CD4-positive, alpha-beta T cell treated with Interleukin-6 for 4 hours (primary cell): ENCODE results near the gene PNKD.

Experiments used
- DNase-seq: peaks from one replicate; pipeline ENCODE4 v3.0.0-alpha.2; 2020; ENCODE audit warnings: mixed read lengths

The PNKD gene

DNA sequence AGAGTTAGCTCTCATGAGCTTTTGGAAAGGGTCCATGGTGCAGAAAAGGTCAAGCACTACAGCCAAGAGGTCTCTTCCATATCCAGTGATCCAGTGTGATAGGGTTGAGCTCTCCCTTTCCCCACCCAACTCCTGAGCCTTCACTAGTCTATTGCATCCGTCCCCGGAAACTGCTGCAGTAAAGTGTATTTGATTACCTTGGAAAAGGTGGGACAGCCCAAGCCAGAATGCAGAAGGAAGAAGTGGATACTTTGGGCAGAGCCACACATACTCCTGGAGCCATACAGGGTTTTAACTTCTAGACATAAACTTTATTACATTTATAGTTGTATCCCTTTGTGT lies 3.6 kb downstream of the PNKD start:
- no peak for DNase-seq

DNA sequence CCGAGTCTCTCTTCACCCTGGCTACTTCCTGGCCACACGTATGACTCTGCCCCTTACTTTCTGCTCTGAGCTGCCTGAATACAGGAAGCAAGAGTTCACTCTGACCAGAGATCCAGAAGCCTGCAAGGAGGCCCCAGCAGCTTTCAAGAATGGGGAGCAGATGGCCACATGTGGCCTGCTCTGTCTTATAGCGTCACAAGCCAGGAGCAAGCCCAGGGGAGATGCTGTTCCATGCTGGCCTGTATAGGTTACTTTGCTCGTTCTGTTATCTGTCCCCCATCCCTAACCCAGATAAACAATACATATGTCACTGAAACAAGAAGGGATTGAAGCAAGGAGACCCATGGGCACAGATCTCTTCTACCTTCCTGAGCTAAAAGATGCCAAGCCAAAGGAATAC lies 4.3 kb downstream of the PNKD start:
- no peak for DNase-seq

DNA sequence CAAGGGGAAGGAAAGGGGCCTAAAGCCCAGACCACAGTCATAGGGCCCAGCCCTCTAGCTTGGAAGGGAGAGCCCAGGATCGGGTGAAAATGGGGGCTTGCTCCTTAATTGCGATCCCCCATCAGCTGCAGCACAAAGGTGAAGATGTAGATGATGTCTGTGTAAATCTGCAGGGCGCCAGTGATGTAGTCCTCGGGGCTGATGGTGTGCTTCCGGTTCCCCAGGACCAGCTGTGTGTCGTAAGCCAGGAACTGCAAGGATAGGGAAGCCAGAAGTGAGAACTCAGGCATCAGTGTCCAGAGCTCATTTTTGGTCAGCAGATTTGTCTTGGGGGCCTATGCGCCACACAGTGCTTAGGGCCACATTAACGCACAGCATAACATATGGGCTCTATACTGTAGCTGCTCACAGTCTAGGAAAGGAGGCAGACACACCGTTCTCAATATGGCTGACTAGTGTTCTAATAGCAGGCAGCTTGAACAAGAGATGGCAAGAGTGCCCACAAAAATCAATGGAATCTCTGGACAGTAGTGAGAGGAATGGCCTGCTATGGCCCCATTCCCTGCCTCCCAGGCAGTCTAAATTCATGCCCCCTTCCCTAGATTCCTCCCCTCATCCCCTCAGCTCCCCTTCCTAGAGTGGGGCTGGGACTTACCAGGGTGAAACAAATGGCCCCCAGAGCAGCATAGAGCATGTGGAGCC lies 5.2 kb downstream of the PNKD start:
- no peak for DNase-seq

DNA sequence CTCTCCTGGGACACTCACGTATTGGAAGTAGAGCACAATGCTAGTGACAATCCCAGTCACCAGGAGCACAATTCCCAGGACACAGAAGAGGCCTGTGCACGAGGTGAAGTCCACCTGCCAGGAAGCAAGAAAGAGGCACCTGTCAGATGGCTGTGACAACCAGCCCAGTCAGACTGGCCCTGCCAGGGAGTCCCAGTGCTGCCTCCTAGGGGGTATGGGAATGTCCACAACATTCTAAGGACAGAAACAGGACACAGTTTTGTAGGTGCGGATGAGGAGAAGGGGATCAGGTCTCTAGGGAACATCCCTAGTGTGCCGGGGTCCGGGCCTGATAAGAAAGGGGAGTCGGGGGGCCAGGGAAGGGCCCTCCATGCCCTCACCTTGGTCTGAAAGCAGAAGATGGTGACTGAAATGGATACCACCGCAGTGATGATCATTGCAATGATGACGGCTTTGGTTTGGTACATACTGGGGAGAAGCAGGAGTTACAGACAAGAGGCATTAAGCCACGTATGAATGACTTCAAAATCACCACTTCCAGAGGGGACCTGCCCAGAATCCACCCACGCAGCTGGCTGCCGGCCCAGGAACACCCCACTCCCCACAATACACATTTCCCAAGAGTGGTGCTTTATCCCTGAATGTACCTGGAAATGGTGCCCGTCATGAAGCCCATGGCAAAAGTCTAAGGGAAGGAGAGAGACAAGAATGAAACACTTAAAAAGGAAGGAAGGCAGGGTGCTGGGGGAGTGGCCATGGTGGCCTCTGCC lies 6.9 kb downstream of the PNKD start:
- no peak for DNase-seq

DNA sequence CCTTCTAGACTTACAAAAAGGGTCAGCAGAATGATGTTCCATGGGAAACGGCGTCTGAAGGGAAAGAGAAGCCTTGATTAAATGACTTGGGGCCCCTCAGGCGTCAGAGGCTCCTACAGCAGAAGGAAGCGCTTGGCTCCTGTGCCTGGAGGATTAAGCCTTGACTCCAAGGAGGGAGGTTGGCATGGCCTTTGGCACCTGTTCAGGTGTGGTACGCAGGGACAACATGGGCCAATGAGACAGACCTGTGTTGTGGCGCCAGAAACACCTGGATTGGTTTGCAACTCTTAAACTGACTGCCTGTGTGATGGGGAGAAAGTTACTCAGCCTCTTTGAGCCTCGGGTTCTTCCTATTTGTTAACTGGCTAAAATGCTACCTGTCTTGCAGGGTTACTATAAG lies 7.6 kb downstream of the PNKD start:
- DNase-seq: no peak

DNA sequence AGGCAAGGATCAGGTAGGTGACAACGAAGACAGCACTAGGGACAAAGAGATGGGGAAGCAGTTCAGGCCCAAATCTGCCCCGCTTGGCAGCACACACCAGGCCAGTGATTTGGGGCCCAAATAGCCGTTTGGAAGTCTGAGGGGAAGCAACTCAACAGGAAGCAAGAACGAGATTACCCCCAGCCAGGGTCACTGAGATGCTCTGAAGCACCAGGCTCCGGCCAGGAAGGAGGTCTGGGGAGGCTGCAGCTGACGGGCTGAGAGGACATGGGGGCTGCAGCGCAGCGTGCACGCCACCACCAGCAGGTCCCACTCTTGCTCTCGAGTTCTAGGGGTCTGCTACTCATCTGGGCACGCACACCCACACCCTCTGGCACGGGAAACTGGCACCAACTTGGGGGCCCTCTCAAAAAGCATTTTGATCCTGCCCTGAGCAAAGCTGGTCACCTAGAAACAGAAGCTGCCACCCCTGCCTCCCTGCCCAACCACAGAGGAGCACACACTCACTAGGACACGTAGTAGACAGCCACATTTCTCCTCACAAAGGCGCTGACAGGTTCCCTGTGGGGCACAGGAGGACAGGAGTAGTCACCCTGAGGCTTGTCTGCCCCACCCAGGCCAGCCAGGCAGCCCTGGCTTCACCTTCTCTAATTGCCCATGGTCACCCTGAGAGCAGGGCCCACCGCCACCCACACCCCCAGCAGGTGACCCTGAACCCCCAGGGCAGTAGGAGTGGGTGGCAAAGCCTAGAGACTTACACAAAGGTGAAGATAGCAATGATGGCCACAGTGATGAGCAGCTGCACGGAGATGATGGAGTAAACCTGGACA lies 8.4 kb downstream of the PNKD start:
- DNase-seq: no peak

DNA sequence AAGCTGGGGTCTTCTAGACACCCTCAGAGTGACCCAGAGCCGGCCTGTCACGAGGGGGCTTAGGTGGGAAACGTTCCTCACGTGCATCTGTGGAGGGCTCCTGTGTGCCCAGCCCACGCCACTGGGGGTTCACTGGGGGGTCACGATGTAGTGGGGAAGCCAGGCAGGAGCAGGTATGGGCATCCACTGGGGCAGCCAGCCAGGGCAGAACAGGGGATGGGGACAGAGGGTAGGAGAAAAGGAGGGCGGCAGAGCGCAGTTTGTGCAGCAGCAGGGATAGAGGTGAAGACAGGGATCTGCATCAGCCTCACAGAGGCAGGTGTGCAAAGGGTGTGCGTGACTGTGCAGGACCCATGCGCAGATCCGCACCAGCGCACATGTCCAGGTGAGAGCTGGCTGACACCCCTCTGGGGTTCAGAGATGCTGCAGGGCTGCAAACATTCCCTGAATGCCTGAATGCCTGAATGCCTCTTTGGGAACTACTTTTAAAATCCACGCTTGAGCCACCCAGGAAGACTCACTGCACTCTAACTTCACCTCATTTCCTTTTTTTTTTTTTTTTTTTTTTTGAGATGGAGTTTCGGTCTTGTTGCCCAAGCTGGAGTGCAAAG lies 10.0 kb downstream of the PNKD start:
- no peak for DNase-seq

DNA sequence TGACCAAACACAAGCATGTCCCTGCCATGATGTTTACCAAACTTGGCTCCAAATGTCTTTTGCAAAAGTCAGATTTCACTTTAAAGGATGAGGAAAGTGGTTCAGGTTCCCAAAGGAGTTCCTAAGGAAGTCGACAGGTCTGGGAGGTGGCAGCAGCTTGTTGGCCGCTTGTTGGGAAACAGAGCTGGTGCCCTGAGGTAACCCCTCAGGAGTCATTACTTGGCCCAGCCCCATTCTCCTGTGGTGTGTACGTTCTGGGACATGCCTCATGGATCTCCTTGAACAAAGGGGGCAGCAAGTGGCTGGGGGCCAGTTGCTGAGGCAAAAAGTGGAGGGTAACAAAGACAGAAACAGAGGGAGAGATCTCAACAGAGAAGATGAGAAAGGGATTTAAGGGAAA lies 11.1 kb downstream of the PNKD start:
- no peak for DNase-seq

DNA sequence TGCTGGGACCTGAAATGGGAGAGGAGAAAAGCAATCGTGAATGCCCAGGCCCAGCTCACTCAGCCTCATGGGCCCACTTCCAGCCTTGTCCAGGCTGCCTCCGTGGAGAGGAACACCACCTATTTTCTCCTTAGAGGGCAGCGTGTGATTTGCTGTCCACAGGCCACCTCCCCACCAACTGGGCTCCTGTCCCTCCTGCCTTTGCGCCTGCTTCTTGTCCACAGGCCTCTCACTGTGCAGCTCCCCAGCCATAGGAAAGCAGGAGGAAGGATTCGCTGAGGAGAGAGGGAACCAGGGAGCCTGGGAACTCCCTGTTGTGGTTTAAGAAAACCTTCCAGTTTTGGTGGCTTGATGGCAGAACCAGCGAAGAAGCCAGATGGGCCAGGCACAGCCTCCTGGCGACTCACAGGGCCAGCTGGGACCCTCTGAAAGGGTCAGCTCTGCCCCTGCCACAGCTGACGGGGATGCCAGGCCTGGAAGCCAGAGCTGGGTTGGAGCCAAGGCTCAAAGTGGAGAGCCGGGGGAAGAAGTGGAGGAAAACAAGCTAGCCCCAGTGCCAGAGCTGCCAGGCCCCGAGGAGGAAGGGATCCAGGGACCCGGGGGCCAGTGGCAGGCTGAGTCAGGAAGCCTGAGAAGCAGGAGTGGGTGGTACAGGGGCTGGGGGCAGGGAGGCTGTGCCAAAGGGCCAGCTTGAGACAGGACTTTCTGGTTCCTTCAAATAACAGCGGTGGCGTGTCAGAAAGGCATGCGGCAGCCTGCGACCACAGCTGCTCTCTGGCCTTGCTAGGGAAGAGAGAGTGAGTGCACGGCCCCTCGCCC lies 12.1 kb downstream of the PNKD start:
- DNase-seq: no peak

DNA sequence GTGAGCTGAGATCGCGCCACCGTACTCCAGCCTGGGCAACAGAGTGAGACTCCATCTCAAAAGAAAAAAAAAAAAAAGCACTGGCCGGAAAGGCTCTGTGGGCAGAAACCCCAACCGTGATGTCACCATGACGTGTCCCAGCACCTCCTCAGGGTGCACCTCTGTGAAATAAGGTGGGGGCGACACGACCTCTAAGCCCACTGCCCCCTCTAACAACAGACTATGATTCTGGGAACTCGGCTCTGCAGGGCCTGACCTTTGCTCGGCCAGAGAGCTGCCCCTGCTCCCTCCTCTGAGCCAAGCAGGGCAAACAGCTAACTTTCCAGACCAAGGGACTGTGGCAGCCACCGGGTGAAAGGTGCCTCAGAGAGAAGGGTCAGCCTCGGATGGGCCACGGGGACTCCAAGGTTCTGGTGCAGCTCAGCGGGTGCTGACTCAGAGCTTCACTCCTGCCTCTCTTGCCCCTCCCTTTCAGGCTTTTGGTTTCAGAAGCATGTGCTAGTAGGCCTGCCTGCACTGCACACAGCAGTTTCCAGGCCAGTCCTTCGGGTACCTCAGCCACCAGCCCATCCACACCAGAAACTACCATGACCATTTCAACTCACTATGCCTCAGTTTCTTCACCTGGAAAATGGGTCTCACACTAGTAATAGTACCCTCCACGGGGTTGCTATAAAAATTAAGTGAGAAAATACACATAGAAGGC lies 13.9 kb downstream of the PNKD start:
- DNase-seq: peak; percentile 66

DNA sequence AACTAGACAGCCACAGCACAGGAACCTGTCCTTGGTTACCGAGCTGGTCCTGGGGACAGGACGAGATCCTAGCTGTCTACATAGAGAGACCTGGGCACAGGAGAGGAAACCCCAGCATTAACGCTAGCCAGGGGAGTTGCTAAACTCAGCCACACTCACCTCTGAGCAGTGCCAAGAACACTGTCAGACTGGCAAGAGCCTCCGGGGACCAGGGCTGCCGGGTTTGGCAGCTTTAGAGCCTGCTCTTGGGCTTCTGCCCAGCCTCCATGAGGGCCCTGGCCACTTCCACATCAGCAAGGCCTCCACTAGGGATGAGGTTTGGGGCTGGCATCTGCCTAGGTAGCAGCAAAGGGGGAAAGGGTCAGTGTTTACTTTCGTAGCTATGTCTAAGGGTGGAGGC lies 15.3 kb downstream of the PNKD start:
- no peak for DNase-seq

DNA sequence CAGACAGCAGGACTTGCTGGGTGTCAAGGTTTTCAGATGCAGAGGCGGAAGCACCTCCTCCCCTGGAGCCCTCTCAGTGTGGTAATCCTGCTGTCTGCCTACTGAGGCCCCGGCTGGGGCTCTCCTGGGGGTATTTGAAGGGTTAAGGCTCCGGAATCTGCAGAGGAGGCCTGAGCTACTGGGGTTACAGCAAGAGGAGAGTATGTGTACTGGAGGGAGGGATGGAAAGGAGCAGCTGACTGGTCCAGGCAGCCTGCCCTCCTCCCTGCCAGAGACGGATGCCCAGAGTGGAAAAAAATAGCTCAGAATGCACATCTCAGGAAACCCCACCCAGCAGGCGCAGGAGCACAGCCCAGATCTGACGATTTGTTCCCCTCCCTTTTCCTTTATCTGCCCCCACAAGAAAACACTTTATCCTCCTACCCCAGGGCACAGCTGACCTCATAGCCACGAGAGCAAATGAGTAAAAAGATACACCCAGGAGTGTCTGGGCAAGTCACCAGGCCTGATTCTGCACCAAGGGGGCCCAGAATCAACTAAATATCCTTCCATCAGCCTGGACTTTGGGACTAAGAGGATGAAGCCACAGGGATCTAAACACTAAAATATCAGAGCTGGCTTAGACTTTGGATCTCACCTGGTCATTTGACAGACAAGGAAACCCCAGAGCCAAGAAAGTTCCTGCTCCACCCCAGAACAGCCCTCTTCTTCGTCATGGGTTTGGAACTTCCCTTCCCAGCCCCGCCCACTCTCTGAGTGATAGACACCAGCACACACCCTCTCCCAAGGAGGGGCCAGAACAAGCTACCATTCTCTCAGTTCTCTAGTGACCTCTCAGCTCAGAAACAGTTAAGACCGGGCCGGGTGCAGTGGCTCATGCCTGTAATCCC lies 16.5 kb downstream of the PNKD start:
- DNase-seq: peak; percentile 77

DNA sequence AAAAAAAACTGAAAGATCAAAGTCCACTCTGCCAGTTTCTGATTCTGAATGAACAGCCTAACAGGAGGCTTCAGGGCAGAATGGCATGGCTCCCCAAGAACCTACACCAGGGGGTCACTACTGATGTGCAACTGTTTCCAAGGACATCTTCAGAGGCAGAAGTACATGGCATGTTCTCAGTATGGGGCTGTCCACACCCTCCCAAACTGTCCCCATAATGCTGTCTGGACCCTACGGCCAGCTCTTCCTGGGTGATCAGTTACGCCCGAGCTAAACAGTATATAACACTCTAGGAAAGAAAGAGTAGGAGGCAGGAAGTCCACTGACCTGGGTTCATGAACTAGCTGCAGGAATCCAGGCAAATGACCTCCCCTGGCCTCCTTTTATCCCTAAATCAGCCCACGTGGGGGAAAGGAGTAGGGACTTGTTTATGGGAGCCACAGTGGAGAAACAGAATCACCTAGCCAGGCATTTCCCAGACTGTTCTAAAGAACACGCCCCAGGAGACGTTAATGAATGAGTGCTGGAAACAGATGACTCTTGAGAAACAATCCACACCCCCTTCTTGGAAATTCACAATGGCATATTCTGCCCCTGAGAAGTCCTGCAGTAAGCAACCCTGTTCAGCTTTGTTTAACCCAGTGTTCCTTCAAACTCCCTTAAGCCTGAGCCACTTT lies 19.5 kb downstream of the PNKD start:
- DNase-seq: no peak

DNA sequence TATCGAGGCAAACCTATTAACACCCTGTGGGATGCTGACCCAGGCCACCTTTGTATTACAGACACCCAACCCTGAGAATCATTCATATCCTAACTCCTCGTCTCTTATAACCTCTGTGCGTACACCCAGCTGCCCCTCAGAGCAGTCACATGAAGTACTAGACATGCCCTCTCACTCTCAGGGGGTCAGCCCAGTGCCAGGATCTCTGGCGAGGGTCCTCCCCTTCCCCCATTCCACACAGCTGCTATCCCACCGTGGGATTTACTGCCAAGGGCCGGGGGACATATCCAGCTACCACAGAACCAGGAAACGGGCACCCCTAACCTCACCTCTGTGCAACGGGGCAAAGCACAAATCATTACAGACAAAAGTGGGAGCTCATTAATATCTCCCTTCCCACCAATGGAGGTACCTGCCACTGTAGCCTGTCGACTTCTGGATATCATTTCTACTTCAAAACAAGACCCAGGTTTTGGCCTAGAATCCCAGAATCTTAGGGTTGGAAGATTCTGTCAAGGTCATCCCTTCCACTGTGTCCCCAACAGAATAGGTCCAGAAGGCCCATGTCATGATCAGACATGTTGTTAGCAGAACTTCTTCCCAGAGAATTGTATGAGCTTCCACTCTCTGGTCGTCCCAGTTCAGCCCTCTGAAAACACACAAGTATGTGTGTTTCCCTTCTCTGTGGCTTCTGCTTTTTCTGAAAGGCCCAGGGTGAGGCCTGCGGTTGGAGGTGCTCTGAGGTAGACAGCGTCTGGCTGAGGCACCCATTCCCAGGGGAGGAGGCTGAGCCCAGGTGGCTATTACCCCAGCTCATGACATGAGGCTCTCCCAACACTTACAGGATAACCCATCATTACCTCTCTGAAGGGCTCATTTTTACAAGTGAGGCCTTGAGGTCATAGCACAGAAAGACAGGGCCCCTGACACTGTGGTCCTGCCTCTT lies 20.3 kb downstream of the PNKD start:
- peak; percentile 68 for DNase-seq

DNA sequence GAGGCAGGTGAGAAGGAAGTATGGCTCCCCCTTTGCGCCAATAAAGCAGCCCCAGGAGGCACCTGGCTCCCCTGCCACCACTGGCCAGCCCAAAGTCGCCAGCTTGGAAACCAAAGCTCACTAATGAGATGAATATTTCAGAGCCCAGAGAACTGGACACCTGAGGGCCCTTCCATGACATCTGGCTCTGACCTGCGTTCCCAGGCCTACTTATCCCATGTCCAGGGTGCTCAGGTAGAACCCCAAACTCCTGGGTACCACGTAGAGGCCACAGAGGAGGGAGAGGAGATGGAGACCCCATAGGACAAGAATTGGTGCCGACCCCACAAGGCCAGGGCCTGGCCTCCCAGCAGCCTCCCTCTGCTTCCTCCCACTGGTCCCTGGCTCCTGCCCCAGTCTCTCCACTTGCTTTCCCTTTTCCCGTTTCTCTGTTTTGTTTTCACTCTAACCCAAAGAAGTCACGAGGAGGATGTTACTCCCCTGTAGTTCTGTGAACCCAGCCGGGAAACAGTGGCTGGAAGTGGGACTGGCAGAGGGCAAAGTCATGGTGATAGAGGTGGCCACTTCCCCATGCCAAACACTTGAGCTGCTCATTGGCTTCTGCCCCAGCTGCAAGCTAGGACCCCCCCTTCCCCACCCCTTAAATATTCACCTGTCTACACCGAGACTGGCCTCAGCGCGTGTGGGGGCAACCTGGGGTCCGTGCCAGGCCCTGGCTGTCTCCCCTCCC lies 21.2 kb downstream of the PNKD start:
- DNase-seq: peak; percentile 30

DNA sequence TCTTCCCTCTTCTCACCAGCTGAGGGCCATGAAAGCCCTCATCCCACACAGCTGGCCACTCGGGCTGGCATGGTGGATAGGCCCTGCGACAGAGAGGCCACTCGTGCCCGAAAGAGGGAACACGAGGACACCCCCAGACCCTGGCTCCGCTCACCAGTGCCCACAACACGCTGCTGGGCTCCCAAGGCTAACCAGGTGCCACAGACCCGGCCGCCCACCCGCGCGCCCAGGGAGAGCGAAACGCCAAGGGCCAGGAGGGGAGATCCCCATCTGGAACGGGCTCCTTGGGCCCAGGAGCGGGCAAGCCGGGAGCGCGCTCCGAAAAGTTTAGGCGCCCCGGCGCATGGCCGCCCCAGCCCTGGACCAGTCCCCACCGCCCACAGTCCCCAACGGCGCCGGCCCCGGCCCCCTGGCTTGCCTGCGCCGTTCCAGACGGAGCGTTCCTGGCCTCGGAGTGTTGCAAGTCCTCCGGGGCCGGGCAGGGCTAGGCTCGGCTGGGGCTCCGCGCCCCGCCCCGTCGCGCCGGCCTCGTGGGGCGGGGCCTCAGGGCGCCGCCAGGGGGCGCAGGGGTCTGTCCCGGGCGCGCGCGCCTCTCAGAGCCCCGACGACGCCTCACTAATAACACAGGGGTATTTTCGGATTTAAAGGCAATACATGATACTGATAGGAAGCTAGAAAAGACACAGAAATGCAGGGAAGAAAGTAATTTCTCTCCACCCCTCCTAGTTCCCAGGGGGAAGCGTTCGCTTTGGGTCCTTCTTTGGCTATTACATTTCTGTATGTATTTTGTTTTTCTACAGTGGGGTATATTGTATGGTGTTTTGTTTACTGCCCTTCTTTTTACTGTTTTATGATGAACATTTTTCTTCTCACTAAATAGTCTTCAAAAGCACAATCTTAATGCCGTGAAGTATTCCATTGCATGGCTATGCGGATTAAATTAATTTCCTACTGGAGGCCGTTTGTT lies 22.0 kb downstream of the PNKD start, which contains the start of gene TMBIM1:
TSS of gene TMBIM1 (minus strand) at position 456 of the 967 bp plus-strand sequence. CDS start 10,362 bp downstream, outside the sequence.
- peak; percentile 84 for DNase-seq
